HEK293 (cell line): Measurements from ENCODE around the gene MCTS1.

Experiments used
- GLIS2 ChIP-seq: fragments of 450-650 bp; formaldehyde crosslinking; IDR thresholded peaks from 2 replicates; pipeline ENCODE4 v1.5.1; 2016; ENCODE audit warnings: missing biosample characterization, missing genetic modification characterization
- KLF17 ChIP-seq: fragments of 450-650 bp; formaldehyde crosslinking; IDR thresholded peaks from 2 replicates; pipeline ENCODE4 v1.5.1; 2016; ENCODE audit warnings: missing biosample characterization, missing genetic modification characterization
- KLF7 ChIP-seq: fragments of 450-650 bp; formaldehyde crosslinking; IDR thresholded peaks from 2 replicates; pipeline ENCODE4 v1.5.1; 2016; ENCODE audit warnings: missing biosample characterization, missing genetic modification characterization, borderline replicate concordance
- KLF8 ChIP-seq: fragments of 450-650 bp; formaldehyde crosslinking; IDR thresholded peaks from 2 replicates; pipeline ENCODE4 v1.5.1; 2016; ENCODE audit warnings: missing biosample characterization, missing genetic modification characterization
- OSR2 ChIP-seq: fragments of 450-650 bp; formaldehyde crosslinking; IDR thresholded peaks from 2 replicates; pipeline ENCODE4 v1.5.1; 2016; ENCODE audit warnings: missing biosample characterization, missing genetic modification characterization
- OVOL3 ChIP-seq: fragments of 450-650 bp; formaldehyde crosslinking; IDR thresholded peaks from 2 replicates; pipeline ENCODE4 v1.5.1; 2016; ENCODE audit warnings: missing biosample characterization, missing genetic modification characterization
- PATZ1 ChIP-seq: fragments of 450-650 bp; formaldehyde crosslinking; IDR thresholded peaks from 2 replicates; pipeline ENCODE4 v1.5.1; 2016; ENCODE audit warnings: missing biosample characterization, missing genetic modification characterization
- PRDM1 ChIP-seq: fragments of 450-650 bp; formaldehyde crosslinking; IDR thresholded peaks from 2 replicates; pipeline ENCODE4; 2016; ENCODE audit warnings: missing biosample characterization, missing genetic modification characterization
- PRDM10 ChIP-seq: fragments of 450-650 bp; formaldehyde crosslinking; IDR thresholded peaks from 2 replicates; pipeline ENCODE4 v1.5.1; 2016; ENCODE audit warnings: missing biosample characterization, missing genetic modification characterization
- RBAK ChIP-seq: fragments of 450-650 bp; formaldehyde crosslinking; IDR thresholded peaks from 2 replicates; pipeline ENCODE4 v1.5.1; 2016; ENCODE audit warnings: missing biosample characterization, missing genetic modification characterization
- REPIN1 ChIP-seq: fragments of 450-650 bp; formaldehyde crosslinking; IDR thresholded peaks from 2 replicates; pipeline ENCODE4 v1.5.1; 2017; ENCODE audit warnings: missing biosample characterization, missing genetic modification characterization, low read depth
- SP2 ChIP-seq: fragments of 450-650 bp; formaldehyde crosslinking; IDR thresholded peaks from 2 replicates; pipeline ENCODE4 v1.5.1; 2016; ENCODE audit warnings: missing biosample characterization, missing genetic modification characterization
- SP3 ChIP-seq: fragments of 450-650 bp; formaldehyde crosslinking; IDR thresholded peaks from 2 replicates; pipeline ENCODE4 v1.5.1; 2016; ENCODE audit warnings: missing biosample characterization, missing genetic modification characterization
- ZBTB10 ChIP-seq: fragments of 450-650 bp; formaldehyde crosslinking; IDR thresholded peaks from 2 replicates; pipeline ENCODE4 v1.5.1; 2016; ENCODE audit warnings: missing biosample characterization, missing genetic modification characterization
- ZBTB21 ChIP-seq: fragments of 450-650 bp; formaldehyde crosslinking; IDR thresholded peaks from 2 replicates; pipeline ENCODE4 v1.5.1; 2017; ENCODE audit warnings: missing biosample characterization, missing genetic modification characterization
- ZBTB26 ChIP-seq: fragments of 450-650 bp; formaldehyde crosslinking; optimal IDR thresholded peaks from 2 replicates; pipeline ENCODE3; 2016; ENCODE audit warnings: missing biosample characterization, mild to moderate bottlenecking, missing genetic modification characterization
- ZEB2 ChIP-seq: fragments of 450-650 bp; formaldehyde crosslinking; IDR thresholded peaks from 2 replicates; pipeline ENCODE4 v1.5.1; 2016; ENCODE audit warnings: missing biosample characterization, missing genetic modification characterization
- ZFP69B ChIP-seq: fragments of 450-650 bp; formaldehyde crosslinking; IDR thresholded peaks from 2 replicates; pipeline ENCODE4 v1.5.1; 2016; ENCODE audit warnings: missing biosample characterization, missing genetic modification characterization
- ZNF26 ChIP-seq: fragments of 450-650 bp; formaldehyde crosslinking; IDR thresholded peaks from 2 replicates; pipeline ENCODE4 v1.5.1; 2016; ENCODE audit warnings: missing biosample characterization, missing genetic modification characterization
- ZNF292 ChIP-seq: fragments of 450-650 bp; formaldehyde crosslinking; IDR thresholded peaks from 2 replicates; pipeline ENCODE4 v1.5.1; 2016; ENCODE audit warnings: low read depth, missing biosample characterization, missing genetic modification characterization, borderline replicate concordance
- ZNF335 ChIP-seq: fragments of 450-650 bp; formaldehyde crosslinking; conservative IDR thresholded peaks from 2 replicates; pipeline ENCODE4 v1.5.1; 2016; ENCODE audit warnings: missing biosample characterization, missing genetic modification characterization
- ZNF561 ChIP-seq: fragments of 450-650 bp; IDR thresholded peaks from 2 replicates; pipeline ENCODE4 v1.5.1; 2018; ENCODE audit warnings: missing biosample characterization, missing genetic modification characterization, borderline replicate concordance
- ZNF600 ChIP-seq: fragments of 450-650 bp; formaldehyde crosslinking; IDR thresholded peaks from 2 replicates; pipeline ENCODE4 v1.5.1; 2016; ENCODE audit warnings: missing biosample characterization, missing genetic modification characterization
- ZNF629 ChIP-seq: fragments of 450-650 bp; formaldehyde crosslinking; IDR thresholded peaks from 2 replicates; pipeline ENCODE4 v1.5.1; 2017; ENCODE audit warnings: missing biosample characterization, missing genetic modification characterization
- ZNF837 ChIP-seq: fragments of 450-650 bp; formaldehyde crosslinking; IDR thresholded peaks from 2 replicates; pipeline ENCODE4 v1.5.1; 2016; ENCODE audit warnings: missing biosample characterization, missing genetic modification characterization
- ZNF843 ChIP-seq: fragments of 450-650 bp; formaldehyde crosslinking; IDR thresholded peaks from 2 replicates; pipeline ENCODE4 v1.5.1; 2016; ENCODE audit warnings: missing biosample characterization, missing genetic modification characterization

MCTS1 gene

GRCh38 chrX:120629667-120630537 lies 26.0 kb downstream of the MCTS1 start, which contains the start of gene C1GALT1C1 (continued):
- TF ChIP-seq ZNF843 (tag by site-specific recombination) (0 out of 2 replicates have a peak, but pooled peaks have one; percentile 38), ZBTB10 (tag by site-specific recombination) (peak; percentile 89), OSR2 (no peak), ZEB2 (tag by site-specific recombination) (0 out of 2 replicates have a peak, but pooled peaks have one; percentile 46), ZNF26 (tag by site-specific recombination) (no peak), ZNF837 (tag by site-specific recombination) (no peak), PRDM1 (tag by site-specific recombination) (peak; percentile 82), ZBTB21 (tag by site-specific recombination) (peak; percentile 45; the same call in 1 of the 2 replicates), ZNF292 (tag by site-specific recombination) (no peak), ZNF561 (tag by site-specific recombination) (0 out of 2 replicates have a peak, but pooled peaks have one; percentile 25), PATZ1 (tag by site-specific recombination) (peak; percentile 99), RBAK (tag by site-specific recombination) (no peak), KLF17 (peak; percentile 58; the same call in 1 of the 2 replicates), ZNF335 (tag by site-specific recombination) (peak; percentile 45), PRDM10 (tag by site-specific recombination) (peak; percentile 87), SP3 (tag by site-specific recombination) (peak; percentile 89), ZNF600 (peak; percentile 89), REPIN1 (tag by site-specific recombination) (no peak), ZNF629 (peak; percentile 29; the same call in 1 of the 2 replicates), OVOL3 (tag by site-specific recombination) (peak; percentile 75), KLF8 (peak; percentile 90), ZBTB26 (peak; percentile 88), KLF7 (tag by site-specific recombination) (no peak), GLIS2 (tag by site-specific recombination) (peak; percentile 49), SP2 (tag by site-specific recombination) (peak; percentile 87), ZFP69B (tag by site-specific recombination) (peak; percentile 44; the same call in 1 of the 2 replicates)
- TF ChIP-seq, all 188 proteins: peak for 45
